PC-9 (cell line): ENCODE measurements around the gene TASOR2.

ENCODE experiments used
- EZH2 ChIP-seq: fragments of 200-600 bp; sonication (generic); IDR thresholded peaks from 2 replicates; pipeline ENCODE4 v1.8.0; 2017; ENCODE audit warnings: antibody characterized with exemption, low read depth
- TF ChIP-seq, protein P1 (sequence below): fragments of 200-600 bp; sonication (generic); conservative IDR thresholded peaks from 2 replicates; pipeline ENCODE4 v1.6.1; 2017; ENCODE audit warnings: mixed run types, antibody characterized with exemption, mild to moderate bottlenecking, moderate library complexity

DNA sequence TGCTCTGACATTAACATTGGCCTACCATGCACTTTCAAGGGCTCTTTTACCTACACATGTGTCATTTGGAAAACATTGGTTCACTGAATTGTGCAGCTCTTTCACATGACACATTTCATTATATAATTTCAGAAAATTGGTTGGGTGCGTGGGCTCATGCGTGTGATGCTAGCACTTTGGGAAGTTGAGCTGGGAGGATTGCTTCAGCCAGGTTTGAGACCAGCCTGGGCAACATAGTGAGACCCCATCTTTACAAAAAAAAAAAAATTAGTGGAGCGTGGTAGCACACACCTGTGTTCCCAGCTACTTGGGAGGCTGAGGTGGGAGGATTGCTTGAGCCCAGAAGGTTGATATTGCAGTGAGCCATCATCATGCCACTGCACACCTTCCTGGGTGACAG is 3.9 kb downstream of the TASOR2 start:
- TF ChIP-seq, protein P1, sequence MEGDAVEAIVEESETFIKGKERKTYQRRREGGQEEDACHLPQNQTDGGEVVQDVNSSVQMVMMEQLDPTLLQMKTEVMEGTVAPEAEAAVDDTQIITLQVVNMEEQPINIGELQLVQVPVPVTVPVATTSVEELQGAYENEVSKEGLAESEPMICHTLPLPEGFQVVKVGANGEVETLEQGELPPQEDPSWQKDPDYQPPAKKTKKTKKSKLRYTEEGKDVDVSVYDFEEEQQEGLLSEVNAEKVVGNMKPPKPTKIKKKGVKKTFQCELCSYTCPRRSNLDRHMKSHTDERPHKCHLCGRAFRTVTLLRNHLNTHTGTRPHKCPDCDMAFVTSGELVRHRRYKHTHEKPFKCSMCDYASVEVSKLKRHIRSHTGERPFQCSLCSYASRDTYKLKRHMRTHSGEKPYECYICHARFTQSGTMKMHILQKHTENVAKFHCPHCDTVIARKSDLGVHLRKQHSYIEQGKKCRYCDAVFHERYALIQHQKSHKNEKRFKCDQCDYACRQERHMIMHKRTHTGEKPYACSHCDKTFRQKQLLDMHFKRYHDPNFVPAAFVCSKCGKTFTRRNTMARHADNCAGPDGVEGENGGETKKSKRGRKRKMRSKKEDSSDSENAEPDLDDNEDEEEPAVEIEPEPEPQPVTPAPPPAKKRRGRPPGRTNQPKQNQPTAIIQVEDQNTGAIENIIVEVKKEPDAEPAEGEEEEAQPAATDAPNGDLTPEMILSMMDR, result no peak
- TF ChIP-seq EZH2, result no peak
